Caki2 (cell line): ENCODE results near the gene LENEP. TPM values are rescaled to one million over a fixed set of nuclear protein-coding genes. Genes with fewer than 3 reads are reported as not detected.
A peak's percentile ranks its signal among the peaks of the same experiment; 100 is the strongest.

ENCODE experiments used
- DNase-seq: peaks from one replicate; pipeline ENCODE4 v3.0.0-alpha.2; 2015; ENCODE audit warnings: low read depth
- in situ Hi-C: cut with HindIII; loops from 2 replicates; pipeline ENCODE4 v1.10.0; 2016; ENCODE audit warnings: low sequenced_read_pairs, low pct_unique_long_range_greater_than_20kb, mixed read lengths
- total RNA-seq: library from RNA; depleted of rRNA; stranded (reverse); fragments of >200 nt; shearing (Covaris generic); gene quantifications from 2 replicates; pipeline ENCODE4 v1.2.3, GENCODE V29; 2014; ENCODE audit warnings: low replicate concordance

LENEP gene
- total RNA-seq, 1 experiment from 2014 or later: not detected

GRCh38 chr1:155016231-155016831, 22.9 kb downstream of the LENEP start:
- no peak for DNase-seq
- in situ Hi-C loops: no loop called here

GRCh38 chr1:155017041-155017945, 23.9 kb downstream of the LENEP start:
- in situ Hi-C loops: no loop called here
- peak; percentile 99 for DNase-seq

- DNase-seq: no peak
- in situ Hi-C loops: no loop called here
These were observed 24.5 kb downstream of the LENEP start for GRCh38 chr1:155017946-155018316.

- in situ Hi-C loops: no loop called here
- no peak for DNase-seq
These were observed 25.4 kb downstream of the LENEP start for GRCh38 chr1:155018617-155019348.

GRCh38 chr1:155019377-155020245, 26.2 kb downstream of the LENEP start:
- DNase-seq: no peak
- in situ Hi-C loops: no loop called here

- no peak for DNase-seq
- in situ Hi-C loops: no loop called here
These were observed 28.9 kb downstream of the LENEP start for GRCh38 chr1:155022136-155022926.

- DNase-seq: no peak
- in situ Hi-C loops: no loop called here
These were observed 29.5 kb downstream of the LENEP start for GRCh38 chr1:155022927-155023236.

- in situ Hi-C loops: no loop called here
- DNase-seq: no peak
These were observed 30.2 kb downstream of the LENEP start for GRCh38 chr1:155023627-155024026.

- in situ Hi-C loops: no loop called here
- no peak for DNase-seq
These were observed 30.9 kb downstream of the LENEP start for GRCh38 chr1:155024315-155024714.

GRCh38 chr1:155026154-155026553, 32.8 kb downstream of the LENEP start:
- in situ Hi-C loops: no loop called here
- no peak for DNase-seq

GRCh38 chr1:155026588-155026987, 33.2 kb downstream of the LENEP start:
- no peak for DNase-seq

GRCh38 chr1:155029513-155030242, 36.3 kb downstream of the LENEP start:
- in situ Hi-C loops: no loop called here
- no peak for DNase-seq

More at GRCh38 chr1:155026588-155026987, 33.2 kb downstream of the LENEP start:
- in situ Hi-C loops: no loop called here

GRCh38 chr1:155030243-155030795, 36.9 kb downstream of the LENEP start:
- no peak for DNase-seq
- in situ Hi-C loops: no loop called here

- DNase-seq: no peak
- in situ Hi-C loops: no loop called here
These were observed 37.5 kb downstream of the LENEP start for GRCh38 chr1:155030899-155031298.

- in situ Hi-C loops: no loop called here
- no peak for DNase-seq
These were observed 39.5 kb downstream of the LENEP start for GRCh38 chr1:155032886-155033285.

- DNase-seq: no peak
- in situ Hi-C loops: no loop called here
These were observed 40.1 kb downstream of the LENEP start, which contains the start of the genes DCST1 and DCST2 for GRCh38 chr1:155033524-155033923. TSS of gene DCST1 (plus strand) at chr1:155033824. CDS start at chr1:155034037, 213 bp downstream. TSS of gene DCST2 (minus strand) at chr1:155033781. CDS start at chr1:155033701, 80 bp downstream.
